GM19035 (cell line): ENCODE measurements around the gene MCM3.

Experiments
- ATAC-seq: cut with Tn5 transposase; IDR thresholded peaks from one replicate; pipeline ENCODE4 v1.9.1; 2021; ENCODE audit not compliant: unreplicated experiment

Gene MCM3

GRCh38 chr6:52284460-52285176 lies at the start of gene MCM3:
TSS of gene MCM3 (minus strand) at chr6:52284742. CDS start at chr6:52284674, 68 bp downstream.
- ATAC-seq = peak; percentile 98

DNA sequence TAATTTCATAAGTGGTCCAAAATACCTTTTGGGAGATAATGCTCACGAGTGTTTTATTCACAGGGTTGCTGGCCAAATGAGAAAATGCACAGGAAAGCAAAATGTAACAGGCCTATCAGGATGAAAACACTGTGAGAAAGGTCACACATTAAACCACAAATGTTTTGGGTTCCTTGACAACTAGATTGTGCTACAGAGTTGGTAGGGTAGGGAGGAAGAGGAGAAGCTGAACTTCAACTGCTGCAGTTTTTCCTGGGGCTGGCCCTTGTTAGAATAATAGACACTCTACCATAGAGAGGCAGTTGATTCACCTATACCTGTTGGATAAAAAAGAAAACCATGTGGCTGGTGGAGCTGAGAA lies 49.3 kb upstream of the MCM3 start:
- ATAC-seq = peak; percentile 49

GRCh38 chr6:52331793-52332457 lies 47.4 kb upstream of the MCM3 start:
- no peak for ATAC-seq

- ATAC-seq = no peak
Measured at GRCh38 chr6:52330470-52330869, 45.9 kb upstream of the MCM3 start.

DNA sequence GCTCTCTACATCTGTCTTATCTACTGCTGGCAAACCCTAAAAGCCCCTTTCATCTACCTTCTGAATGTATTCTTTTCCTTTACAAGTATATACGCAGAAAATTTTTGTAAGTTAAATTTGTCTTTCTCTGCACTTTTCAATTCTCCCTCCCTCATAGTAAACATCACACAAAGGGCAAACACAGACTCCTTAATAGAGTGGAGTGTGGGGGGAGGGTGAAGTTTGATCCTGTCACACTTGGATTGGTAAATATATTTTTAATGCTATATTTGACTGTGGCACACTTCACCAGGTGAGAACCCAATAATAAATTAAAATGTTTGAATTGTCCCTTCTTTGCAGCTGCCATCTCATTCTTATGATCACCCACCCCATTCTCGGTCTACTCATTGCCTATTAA lies 44.2 kb upstream of the MCM3 start:
- no peak for ATAC-seq

DNA sequence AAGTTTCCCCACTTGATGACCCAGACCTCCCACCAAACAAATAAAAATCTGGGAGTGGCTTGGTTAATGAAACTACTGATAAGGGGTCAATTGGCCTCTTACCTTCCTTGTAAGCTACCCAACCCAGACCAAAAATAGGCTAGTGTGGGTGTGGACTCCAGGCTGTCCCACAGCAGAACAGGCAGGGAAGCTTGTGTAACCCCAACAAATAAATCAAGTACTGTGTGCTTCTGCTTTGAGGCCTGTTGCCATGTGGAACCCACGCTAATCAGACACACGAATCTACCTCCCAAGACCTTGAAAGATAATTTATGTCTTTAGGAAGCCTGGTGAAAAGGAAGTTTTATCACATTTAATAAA lies 43.7 kb upstream of the MCM3 start:
- ATAC-seq = no peak

GRCh38 chr6:52326540-52327364 lies 42.2 kb upstream of the MCM3 start:
- ATAC-seq = no peak

- no peak for ATAC-seq
Measured at GRCh38 chr6:52325695-52326471, 41.3 kb upstream of the MCM3 start.

GRCh38 chr6:52324189-52324588 lies 39.6 kb upstream of the MCM3 start:
- no peak for ATAC-seq

DNA sequence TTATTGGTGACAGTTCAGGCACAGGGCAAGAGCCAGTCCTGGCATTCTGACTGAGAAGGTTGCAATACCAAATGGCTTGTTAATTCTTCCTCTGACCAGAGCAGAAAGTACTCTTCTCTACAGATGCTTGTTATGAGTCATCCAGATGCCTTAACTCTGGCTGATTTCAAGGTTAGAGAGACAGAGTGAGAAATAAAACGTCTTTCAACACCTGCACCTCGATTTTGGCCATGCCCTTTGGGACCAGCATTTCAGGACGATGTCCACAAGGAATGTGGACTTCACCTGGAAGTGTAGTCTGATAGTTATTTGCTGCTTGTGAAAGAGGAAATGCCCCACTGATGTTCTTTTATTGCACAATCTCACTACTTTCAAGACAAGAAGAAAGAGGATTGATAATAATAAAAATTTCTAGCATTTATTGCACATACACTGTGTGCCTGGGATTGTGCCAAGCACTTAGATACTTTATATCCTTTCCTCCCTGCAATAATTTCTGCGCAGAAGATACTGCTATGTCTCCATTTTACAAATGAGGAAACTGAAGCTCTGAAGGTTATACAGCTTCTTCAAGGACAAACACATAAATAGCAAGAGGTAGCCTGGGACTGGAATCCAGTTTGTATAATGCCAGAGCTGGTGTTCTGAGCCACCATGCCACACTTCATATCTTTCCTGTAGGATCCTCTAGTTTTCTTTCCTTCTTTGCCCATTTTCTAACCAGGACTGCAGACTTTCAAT lies 33.5 kb upstream of the MCM3 start:
- peak; percentile 99 for ATAC-seq

GRCh38 chr6:52317211-52317610 lies 32.7 kb upstream of the MCM3 start:
- no peak for ATAC-seq

DNA sequence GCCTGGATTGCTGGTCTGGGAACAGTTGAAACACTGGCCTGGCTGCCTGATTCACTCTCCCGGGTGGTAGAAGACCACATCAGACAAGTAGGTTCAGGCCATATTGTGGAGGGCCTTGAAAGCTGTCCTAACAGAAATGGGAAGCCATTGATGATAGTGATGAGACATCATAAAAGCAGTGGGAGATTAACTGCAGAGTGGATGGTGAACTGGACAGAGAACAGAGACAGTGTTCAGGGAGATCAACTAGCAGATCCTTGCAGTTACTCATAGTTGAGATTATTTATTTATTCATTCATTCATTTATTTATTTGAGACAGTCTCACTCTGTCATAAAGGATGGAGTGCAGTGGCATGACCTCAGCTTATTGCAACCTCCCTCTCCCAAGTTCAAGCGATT lies 30.2 kb upstream of the MCM3 start:
- no peak for ATAC-seq

DNA sequence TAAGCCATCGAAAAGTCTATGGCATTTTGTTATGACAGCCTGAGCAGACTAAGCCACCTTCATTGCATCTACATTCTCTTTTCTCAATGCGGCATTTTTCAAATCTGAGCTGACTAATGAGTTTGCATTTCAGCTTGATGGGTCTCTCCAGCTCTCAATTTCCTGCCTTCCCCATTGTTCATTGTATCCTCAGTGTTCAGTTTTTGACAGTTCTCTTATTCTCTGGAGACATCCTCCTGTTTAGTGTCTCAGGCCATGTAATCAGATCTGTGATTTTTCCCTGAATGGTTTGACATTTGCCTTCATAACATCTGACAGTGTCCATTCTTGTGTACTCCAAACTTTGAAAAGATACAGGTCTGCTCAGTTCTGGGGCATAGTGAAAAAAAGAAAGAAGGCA lies 27.9 kb upstream of the MCM3 start:
- no peak for ATAC-seq

DNA sequence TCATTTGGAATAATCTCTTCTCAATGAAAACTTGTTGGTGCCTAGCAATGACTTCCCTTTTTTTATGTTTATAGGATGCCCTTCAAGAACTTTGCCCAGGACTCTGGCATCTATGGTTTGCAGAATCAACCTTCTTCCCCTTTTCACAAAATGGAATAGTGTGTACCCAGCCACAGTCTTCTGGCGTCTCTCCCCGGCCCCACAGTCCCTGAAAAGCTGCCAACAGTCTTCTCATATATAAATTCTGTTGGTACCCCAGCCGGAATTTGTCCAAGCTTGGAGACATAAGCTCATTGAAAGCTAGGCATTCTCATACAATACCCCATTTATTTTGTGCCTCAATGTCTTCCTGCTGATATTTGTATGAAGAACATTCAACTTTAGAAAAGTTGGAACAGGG lies 26.4 kb upstream of the MCM3 start:
- ATAC-seq = no peak

DNA sequence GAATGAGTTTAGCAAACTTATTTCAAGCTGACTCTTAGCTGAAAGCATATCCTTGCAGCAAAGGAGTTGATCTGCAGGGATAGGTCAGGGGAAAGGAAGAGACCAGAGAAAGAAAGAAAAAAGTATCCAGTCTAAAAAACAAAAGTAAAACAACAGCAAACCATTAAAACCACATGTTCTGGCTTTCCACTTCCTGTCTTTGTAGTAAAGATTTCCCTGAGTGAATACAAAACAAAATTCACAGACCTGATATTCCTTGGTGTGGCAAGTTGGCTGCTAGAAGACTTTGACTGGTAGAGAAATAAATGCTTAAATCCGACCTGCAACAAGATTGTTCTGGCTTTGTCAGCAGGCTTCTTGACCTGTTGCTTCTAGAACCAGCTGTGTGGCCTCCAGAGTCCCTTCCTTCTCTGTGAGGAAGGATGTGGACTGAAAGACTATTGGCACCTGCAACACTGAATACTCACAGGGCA lies 23.4 kb upstream of the MCM3 start:
- no peak for ATAC-seq

DNA sequence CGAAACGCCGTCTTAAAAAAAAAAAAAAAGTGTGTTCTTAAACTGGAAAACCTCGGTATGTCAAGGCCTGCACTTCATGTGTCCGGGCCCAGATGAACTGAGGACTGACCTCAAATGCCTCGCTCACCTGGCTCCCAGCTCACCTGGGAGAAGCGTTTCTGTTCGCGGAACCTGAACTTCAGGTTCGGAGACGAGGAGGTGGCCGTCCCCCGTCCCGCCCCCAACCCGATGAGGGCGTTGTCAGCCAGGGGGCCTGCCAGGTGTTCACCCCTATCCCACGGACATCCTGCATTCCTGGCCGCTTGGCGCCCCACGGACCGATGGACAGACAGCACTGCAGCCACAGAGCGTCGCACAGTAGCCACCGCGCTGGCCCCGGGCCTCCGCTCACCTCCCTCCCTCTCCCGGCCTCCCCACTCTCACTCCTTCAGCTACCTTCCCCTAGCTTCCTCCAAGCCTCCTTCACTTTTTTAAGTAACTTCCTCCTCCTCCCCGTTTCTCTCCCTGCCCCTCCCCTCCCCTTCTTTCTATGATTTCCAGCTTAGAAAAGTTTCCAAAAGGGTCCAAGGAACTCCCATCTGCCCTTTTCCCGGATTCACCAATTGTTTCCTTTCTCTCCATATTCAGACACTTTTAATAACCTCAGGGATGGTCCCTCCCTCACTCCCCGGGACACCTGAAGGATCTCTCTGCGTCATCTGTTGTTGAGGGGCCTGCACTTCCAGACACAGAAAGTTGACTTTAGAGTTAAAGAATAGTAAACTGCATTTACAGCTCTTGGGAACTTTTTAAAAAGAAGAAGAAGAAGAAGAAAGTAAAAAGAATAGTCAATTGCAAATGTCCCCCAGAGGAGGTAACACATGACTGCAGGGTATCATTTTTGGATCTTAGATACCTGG lies 22.7 kb upstream of the MCM3 start:
- no peak for ATAC-seq

- ATAC-seq = peak; percentile 60
Measured at GRCh38 chr6:52305948-52306767, 21.6 kb upstream of the MCM3 start.

GRCh38 chr6:52305411-52305810 lies 20.9 kb upstream of the MCM3 start:
- peak; percentile 14 for ATAC-seq

- ATAC-seq = peak; percentile 61
Measured at GRCh38 chr6:52304983-52305390, 20.4 kb upstream of the MCM3 start.
